ENCODE data around the gene TRIM52. TPM values are rescaled to one million over a fixed set of nuclear protein-coding genes. Genes with fewer than 3 reads are reported as not detected.
"Not testable (repeated sequence)": the region's sequence is repeated elsewhere in the genome, so short reads cannot be mapped to it uniquely, and the experiment has no call there.

Gene TRIM52
- 15.7 TPM for total RNA-seq (ENCODE audit: unreplicated experiment)
- long read RNA-seq, full-length matches to known transcripts = 3 of 4 reads
- long read RNA-seq, partial matches to known transcripts = 0 of 4 reads
- long read RNA-seq, other reads (novel, unspliced or antisense) = 1 of 4 reads

DNA sequence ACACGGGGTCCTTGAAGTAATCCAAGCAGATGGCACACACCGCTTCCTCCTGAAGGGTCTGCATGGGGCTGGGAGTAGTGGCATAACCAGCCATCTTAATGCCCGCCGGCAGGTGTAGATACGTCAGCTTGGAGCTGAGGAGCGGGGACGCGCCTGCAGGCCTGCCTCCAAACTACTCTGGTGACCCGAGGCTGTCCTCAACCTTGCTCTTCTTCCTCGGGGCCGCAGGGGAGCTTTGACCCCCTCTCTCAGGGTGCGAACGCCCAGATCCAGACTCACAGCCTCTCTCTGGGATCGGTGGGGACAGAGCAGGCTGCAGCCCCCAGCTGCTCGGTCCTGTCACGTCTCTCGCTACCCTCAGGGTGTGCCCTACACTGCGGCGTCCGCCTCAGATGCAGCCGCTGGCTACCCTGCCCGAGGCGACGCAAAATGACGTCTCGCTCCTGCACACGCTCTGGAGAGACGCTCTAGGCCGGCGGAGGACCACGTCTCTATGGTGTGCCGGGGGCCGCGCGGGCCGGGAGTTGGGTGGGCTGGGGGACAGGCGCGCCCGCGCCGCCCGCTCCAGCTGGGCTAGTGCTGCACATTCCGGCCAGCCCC lies at the start of gene TRIM52:
Gene TRIM52 (minus strand): TSS at position 424 of the 600 bp plus-strand sequence. CDS start 330 bp downstream, at position 94.
- Mint-ChIP-seq H3K27ac (ENCODE audit: unreplicated experiment) (peak within 1 kb of the TSS; percentile 89), H3K4me3 (ENCODE audit: unreplicated experiment) (peak within 1 kb of the TSS; percentile 97), H3K27me3 (ENCODE audit: unreplicated experiment) (peaks cover 13% of the 10 kb centered on the region), H3K4me1 (ENCODE audit: low read depth, unreplicated experiment) (peaks cover 20% of the 10 kb centered on the region), H3K9me3 (ENCODE audit: unreplicated experiment) (peaks cover 10% of the 10 kb centered on the region), H3K36me3 (ENCODE audit: unreplicated experiment) (no peaks in the 10 kb centered on the region)
- no peak for TF ChIP-seq CTCF (IDR thresholded peaks at IDR 0.05; ENCODE audit: partially characterized antibody, unreplicated experiment)
- peak; percentile 96 for DNase-seq

DNA sequence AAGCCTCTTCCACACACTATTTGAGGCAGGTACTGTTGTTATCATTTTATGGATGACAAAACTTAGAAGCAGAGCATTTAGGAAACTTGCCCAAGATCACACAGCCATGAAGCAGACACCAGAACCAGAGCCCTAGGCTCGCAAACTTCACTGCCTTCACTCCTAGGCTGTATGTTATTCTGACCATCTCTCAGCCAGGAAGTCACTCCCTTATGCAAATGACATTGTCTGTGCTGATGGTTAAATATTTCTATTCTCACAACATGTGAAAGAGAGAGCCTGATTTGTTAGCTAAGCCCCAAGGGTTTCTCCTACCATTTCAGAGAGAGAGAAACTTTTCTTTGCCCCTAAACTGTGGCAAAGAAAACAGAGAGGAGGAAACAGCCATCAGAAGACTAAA lies 26.4 kb upstream of the TRIM52 start:
- H3K36me3 Mint-ChIP-seq (ENCODE audit: unreplicated experiment); H3K27me3 Mint-ChIP-seq (ENCODE audit: unreplicated experiment); H3K4me3 Mint-ChIP-seq (ENCODE audit: unreplicated experiment); H3K4me1 Mint-ChIP-seq (ENCODE audit: low read depth, unreplicated experiment); H3K27ac Mint-ChIP-seq (ENCODE audit: unreplicated experiment); H3K9me3 Mint-ChIP-seq (ENCODE audit: unreplicated experiment); DNase-seq: not testable (repeated sequence)

- not testable (repeated sequence) for H3K9me3 Mint-ChIP-seq (ENCODE audit: unreplicated experiment); H3K4me3 Mint-ChIP-seq (ENCODE audit: unreplicated experiment); H3K27me3 Mint-ChIP-seq (ENCODE audit: unreplicated experiment); H3K36me3 Mint-ChIP-seq (ENCODE audit: unreplicated experiment); H3K4me1 Mint-ChIP-seq (ENCODE audit: low read depth, unreplicated experiment); DNase-seq; H3K27ac Mint-ChIP-seq (ENCODE audit: unreplicated experiment)
Measured at GRCh38 chr5:181285962-181286705, 25.2 kb upstream of the TRIM52 start.

DNA sequence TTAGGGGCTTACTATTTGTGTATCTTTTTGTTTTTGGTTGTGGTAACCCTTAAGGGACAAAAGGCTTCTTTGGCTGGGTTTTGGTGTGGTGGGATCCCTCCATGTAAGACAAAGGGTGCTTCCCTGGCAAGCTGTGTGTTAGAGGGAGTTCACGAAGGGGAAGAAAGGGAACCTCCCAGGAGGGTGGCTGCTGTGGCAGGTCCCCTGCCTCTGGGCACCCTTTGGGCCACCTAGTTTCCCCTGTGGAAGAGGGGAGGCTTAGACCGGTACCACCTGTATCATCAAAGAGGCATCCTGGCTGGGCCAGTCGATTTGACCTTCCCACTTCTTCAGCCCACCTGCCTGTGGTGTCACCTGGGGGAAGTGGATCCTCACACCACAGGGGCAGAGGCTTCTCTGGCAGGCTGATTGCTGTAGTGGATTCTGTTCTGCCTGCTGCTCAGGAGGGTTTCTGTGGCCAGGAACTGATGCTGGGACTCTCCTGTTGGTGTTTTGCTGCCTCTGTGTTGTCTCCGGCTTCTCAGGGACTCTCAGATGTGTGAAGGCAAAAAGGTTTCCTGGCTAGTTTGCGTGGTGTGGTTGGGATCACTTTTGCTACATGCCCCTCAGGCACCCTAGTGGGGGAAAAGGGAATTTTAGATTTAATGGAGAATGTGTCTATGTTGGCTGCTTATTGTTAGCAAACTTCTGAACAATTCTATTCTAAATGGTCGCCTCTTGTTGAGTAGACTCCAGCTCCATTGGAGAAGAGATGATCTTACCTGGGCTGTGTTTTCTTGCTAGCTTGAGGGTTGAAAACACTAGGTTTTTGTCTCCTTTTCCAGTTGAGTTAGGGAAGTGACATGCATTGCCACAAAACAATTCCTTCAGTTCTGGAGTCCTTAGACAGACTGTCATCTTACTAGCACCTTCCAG lies 23.2 kb upstream of the TRIM52 start:
- peak; percentile 59 for TF ChIP-seq CTCF (IDR thresholded peaks at IDR 0.05; ENCODE audit: partially characterized antibody, unreplicated experiment)
- H3K9me3 Mint-ChIP-seq (ENCODE audit: unreplicated experiment) = not testable (repeated sequence)

DNA sequence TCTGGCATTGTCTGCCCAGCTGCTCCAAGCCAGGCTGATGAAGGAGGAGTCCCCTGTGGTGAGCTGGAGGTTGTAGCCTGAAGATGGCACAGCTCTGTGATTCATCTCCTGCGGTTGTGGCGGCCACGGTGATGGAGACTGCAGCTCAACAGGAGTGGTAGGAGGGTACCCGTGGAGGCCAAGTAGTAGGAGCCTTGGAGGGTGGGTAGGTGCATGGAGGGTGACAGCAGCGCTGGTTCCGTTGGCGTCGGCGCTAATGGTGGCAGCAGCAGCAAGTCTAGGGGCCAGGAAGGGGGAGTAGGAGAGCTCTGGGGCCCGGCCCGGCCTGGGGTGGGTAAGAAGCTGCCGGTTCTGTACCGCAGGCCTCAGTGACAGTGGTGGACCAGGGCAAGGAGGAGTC lies 22.4 kb upstream of the TRIM52 start:
- H3K27me3 Mint-ChIP-seq (ENCODE audit: unreplicated experiment) = no peaks in the 10 kb centered on the region
- no peaks in the 10 kb centered on the region for H3K9me3 Mint-ChIP-seq (ENCODE audit: unreplicated experiment)
- DNase-seq = no peak
- no peak for TF ChIP-seq CTCF (IDR thresholded peaks at IDR 0.05; ENCODE audit: partially characterized antibody, unreplicated experiment)
- H3K36me3 Mint-ChIP-seq (ENCODE audit: unreplicated experiment) = no peaks in the 10 kb centered on the region
- peaks cover 4% of the 10 kb centered on the region for H3K4me1 Mint-ChIP-seq (ENCODE audit: low read depth, unreplicated experiment)
- H3K27ac Mint-ChIP-seq (ENCODE audit: unreplicated experiment) = no peak overlapping the region
- H3K4me3 Mint-ChIP-seq (ENCODE audit: unreplicated experiment) = no peak overlapping the region

More for the DNA sequence above, 23.2 kb upstream of the TRIM52 start:
- peak overlapping the region; percentile 63 for H3K4me3 Mint-ChIP-seq (ENCODE audit: unreplicated experiment)
- not testable (repeated sequence) for DNase-seq; H3K27me3 Mint-ChIP-seq (ENCODE audit: unreplicated experiment); H3K27ac Mint-ChIP-seq (ENCODE audit: unreplicated experiment); H3K36me3 Mint-ChIP-seq (ENCODE audit: unreplicated experiment); H3K4me1 Mint-ChIP-seq (ENCODE audit: low read depth, unreplicated experiment)
